GM12878 (cell line): ENCODE measurements around the gene RNF148. TPM values are rescaled to one million over a fixed set of nuclear protein-coding genes. Genes with fewer than 3 reads are reported as not detected.
A peak's percentile ranks its signal among the peaks of the same experiment; 100 is the strongest.

Experiments
- ATAC-seq: fragments of 200-7000 bp; cut with Tn5 transposase; 3 replicates; pipeline ENCODE4 v1.9.1; 2020; ENCODE audit warnings: mild to moderate bottlenecking, moderate library complexity
- BruUV-seq: library from RNA; stranded (reverse); fragments of 400-500 nt; replicated peaks from 2 replicates; lab custom pipeline; 2021; lab: Mats Ljungman, UMichigan
- CTCF ChIA-PET: fragments of 300-600 bp; sonication (Branson Sonifier 250); formaldehyde crosslinking; extraction: SDS; loops from one replicate; lab custom pipeline; 2021; ENCODE audit warnings: inconsistent platforms; lab: Yijun Ruan, JAX
- POLR2A ChIA-PET: fragments of 350-600 bp; formaldehyde crosslinking; extraction: SDS; loops from one replicate; lab custom pipeline; 2021; ENCODE audit warnings: inconsistent platforms; lab: Charles Lee
- RAD21 ChIA-PET: fragments of 300-600 bp; sonication (Branson Sonifier 250); formaldehyde crosslinking; loops from one replicate; lab custom pipeline; 2023; ENCODE audit warnings: antibody characterized with exemption; ENCODE audit not compliant: unreplicated experiment; lab: Charles Lee
- SMC1A ChIA-PET: fragments of 300-600 bp; sonication (Branson Sonifier 250); formaldehyde crosslinking; loops from one replicate; lab custom pipeline; 2023; ENCODE audit not compliant: unreplicated experiment, uncharacterized antibody; lab: Charles Lee
- DNase-seq: peaks from one replicate; pipeline ENCODE4 v3.0.0-alpha.2; 2011; ENCODE audit warnings: low read depth, low spot score
- FAIRE-seq: peaks from 3 replicates; lab custom pipeline; 2011; peaks lifted over from hg19 to GRCh38; lab: Jason Lieb, UNC
- H2AFZ ChIP-seq: 2 replicates; pipeline ENCODE4 v1.6.0; 2011; ENCODE audit warnings: low read depth, low read length, control low read depth; ENCODE audit not compliant: control insufficient read depth
- H3K27ac ChIP-seq: 2 replicates; pipeline ENCODE4 v1.5.1; 2011; ENCODE audit warnings: control low read depth; ENCODE audit not compliant: control insufficient read depth, insufficient read depth
- H3K27me3 ChIP-seq, 2 experiments: replicated peaks in 1 of 2; 2 replicates each; pipeline versions ENCODE4 v1.6.0 to v1.6.1; 2011; ENCODE audit warnings: low read length in 1 of 2; ENCODE audit not compliant: control insufficient read depth in 2 of 2, insufficient read depth in 2 of 2
- H3K36me3 ChIP-seq, 2 experiments: 2 replicates each; pipeline ENCODE4 v1.5.1; 2011; ENCODE audit warnings: low read length in 1 of 2; ENCODE audit not compliant: control insufficient read depth in 2 of 2, insufficient read depth in 2 of 2
- H3K4me1 ChIP-seq: 2 replicates; pipeline ENCODE4 v1.6.1; 2011; ENCODE audit warnings: mild to moderate bottlenecking, low read length, moderate library complexity, mixed read lengths; ENCODE audit not compliant: control insufficient read depth, insufficient read depth
- H3K4me2 ChIP-seq: 2 replicates; pipeline ENCODE4 v1.6.0; 2011; ENCODE audit warnings: control low read depth; ENCODE audit not compliant: control insufficient read depth, insufficient read depth
- H3K4me3 ChIP-seq: fragments of 200-600 bp; sonication (generic); 2 replicates; pipeline ENCODE4 v1.5.1; 2016
- H3K79me2 ChIP-seq: 2 replicates; pipeline ENCODE4 v1.6.0; 2011; ENCODE audit warnings: low read length; ENCODE audit not compliant: control insufficient read depth, insufficient read depth
- H3K9ac ChIP-seq: 2 replicates; pipeline ENCODE4 v1.8.0; 2011; ENCODE audit warnings: low read length, control low read depth, mixed read lengths; ENCODE audit not compliant: control insufficient read depth, insufficient read depth
- H3K9me3 ChIP-seq: replicated peaks from 3 replicates; pipeline ENCODE4 v1.5.1; 2011; ENCODE audit warnings: mild to moderate bottlenecking, low read length; ENCODE audit not compliant: control insufficient read depth, insufficient read depth
- H4K20me1 ChIP-seq: 2 replicates; pipeline ENCODE4 v1.6.0; 2011; ENCODE audit not compliant: control insufficient read depth, insufficient read depth
- CHD2 ChIP-seq: IDR thresholded peaks from 2 replicates; pipeline ENCODE4 v1.6.1; 2011; ENCODE audit warnings: low read depth, low read length, improper control_type of control experiment, borderline replicate concordance
- EP300 ChIP-seq, 2 experiments: fragments of 150-350 bp in 1 of 2; IDR thresholded peaks; 2 replicates each; pipeline ENCODE4 v1.6.1; 2011 to 2012; ENCODE audit warnings: low read depth in 2 of 2, low read length in 2 of 2, borderline replicate concordance in 1 of 2, improper control_type of control experiment in 1 of 2, inconsistent platforms in 1 of 2; ENCODE audit not compliant: control insufficient read depth in 1 of 2
- FOS ChIP-seq: IDR thresholded peaks from 3 replicates; pipeline ENCODE4 v1.6.1; 2011; ENCODE audit warnings: borderline replicate concordance; ENCODE audit not compliant: insufficient read length; ENCODE audit errors: extremely low read depth
- IRF4 ChIP-seq: IDR thresholded peaks from 2 replicates; pipeline ENCODE4 v1.6.1; 2011; ENCODE audit warnings: low read depth, low read length
- NFYA ChIP-seq: IDR thresholded peaks from 2 replicates; pipeline ENCODE4 v1.6.1; 2011; ENCODE audit warnings: low read depth, mild to moderate bottlenecking, low read length, improper control_type of control experiment, borderline replicate concordance
- PAX8 ChIP-seq: fragments of 450-650 bp; IDR thresholded peaks from 2 replicates; pipeline ENCODE4 v1.6.1; 2017; ENCODE audit warnings: mild to moderate bottlenecking, moderate library complexity
- POLR2A ChIP-seq: IDR thresholded peaks from 2 replicates; pipeline ENCODE4 v1.6.1; 2011; ENCODE audit warnings: low read depth, mild to moderate bottlenecking, low read length
- SMARCA5 ChIP-seq: fragments of 450-650 bp; IDR thresholded peaks from 2 replicates; pipeline ENCODE4 v1.6.1; 2017; ENCODE audit warnings: mild to moderate bottlenecking
- STAT3 ChIP-seq: IDR thresholded peaks from 2 replicates; pipeline ENCODE4 v1.6.1; 2011; ENCODE audit warnings: low read depth, low read length, improper control_type of control experiment
- SUPT20H ChIP-seq: IDR thresholded peaks from 2 replicates; pipeline ENCODE4 v1.6.1; 2011; ENCODE audit warnings: low read depth, mild to moderate bottlenecking, low read length, moderate library complexity, borderline replicate concordance; ENCODE audit not compliant: control insufficient read depth
- SUZ12 ChIP-seq: fragments of 200-600 bp; sonication (generic); IDR thresholded peaks from one replicate; pipeline ENCODE4 v1.6.1; 2018; ENCODE audit warnings: antibody characterized with exemption, mild to moderate bottlenecking; ENCODE audit not compliant: unreplicated experiment
- WRNIP1 ChIP-seq: IDR thresholded peaks from 2 replicates; pipeline ENCODE4 v1.6.1; 2011; ENCODE audit warnings: low read depth, low read length, improper control_type of control experiment, borderline replicate concordance
- ZBTB11 ChIP-seq: fragments of 450-650 bp; formaldehyde crosslinking; IDR thresholded peaks from 2 replicates; pipeline ENCODE4 v1.5.0; 2022; ENCODE audit warnings: mild to moderate bottlenecking, missing genetic modification characterization
- ZBTB33 ChIP-seq: fragments of 450-650 bp; IDR thresholded peaks from 2 replicates; pipeline ENCODE4 v1.6.1; 2017; ENCODE audit warnings: mild to moderate bottlenecking
- WGBS: methylation state at CpG from one replicate; pipeline ENCODE4 v1.1.6; 2016; ENCODE audit warnings: low lambda C conversion rate; ENCODE audit not compliant: insufficient replicate concordance, insufficient coverage; ENCODE audit errors: missing lambda C conversion rate; 5-methylcytosine and 5-hydroxymethylcytosine counted together
- in situ Hi-C: fragments of 300-500 bp; cut with MboI; formaldehyde crosslinking; loops from 9 replicates; pipeline ENCODE4 v1.14.3; 2018; ENCODE audit warnings: mixed read lengths
- intact Hi-C: fragments of 100-400 bp; cut with micrococcal nuclease; formaldehyde crosslinking; loops from one replicate; pipeline ENCODE4 v1.14.2; 2022; ENCODE audit not compliant: unreplicated experiment
- polyA plus RNA-seq, 11 experiments: library from polyadenylated mRNA; depleted of rRNA in 4 of 11; unstranded in 6 of 11; stranded (reverse) in 5 of 11; fragments of >200 nt; fragmentation: Nextera tagmentation in 4 of 11; fragmentation: Illumina TruSeq in 1 of 11; extraction: Ambion mirVana in 4 of 11; extraction: Trizol in 1 of 11; gene quantifications; 1 replicate in 1 of 11; 2 replicates in 10 of 11; pipeline versions ENCODE4 v1.2.1 to v1.2.3, GENCODE V29; 2011 to 2016; ENCODE audit warnings: inconsistent platforms in 2 of 11, missing spikeins in 2 of 11, low read depth in 1 of 11
- total RNA-seq, 4 experiments: library from RNA; depleted of rRNA in 3 of 4; stranded (reverse); fragments of >200 nt in 3 of 4; fragmentation: Illumina TruSeq in 1 of 4; extraction: Trizol in 1 of 4; gene quantifications; 2 replicates each; pipeline versions ENCODE4 v1.2.1 to v1.2.3, GENCODE V29; 2013 to 2021
- TF ChIP-seq, protein P1 (sequence below): IDR thresholded peaks from 2 replicates; pipeline ENCODE4 v1.6.1; 2012; ENCODE audit warnings: low read depth, low read length, improper control_type of control experiment
- TF ChIP-seq, protein P2 (sequence below): fragments of 450-650 bp; conservative IDR thresholded peaks from 2 replicates; pipeline ENCODE4 v1.6.1; 2017; ENCODE audit warnings: mild to moderate bottlenecking, moderate library complexity

Gene RNF148
- total and polyA plus RNA-seq, 10 of the 15 experiments (the other 5 are each of a cell fraction or from before 2014, with no cell fraction given) = 0.06 to 0.22 (median 0.17) TPM; not detected in 7

- Histone ChIP-seq H3K4me3 (no peak overlapping the region), H2AFZ (no peak overlapping the region), H4K20me1 (no peaks in the 10 kb centered on the region), H3K4me2 (no peak overlapping the region), H3K9me3 (no peaks in the 10 kb centered on the region), H3K36me3 (no peaks in the 10 kb centered on the region)
- POLR2A ChIA-PET = interaction anchor here (0.7 to 1.6 kb wide), 7 partner anchors 13 to 1103 kb away, joined by 3 to 9 read pairs (median 4); no protein-coding TSS in a partner anchor
- no TSS peak for BruUV-seq
- TF ChIP-seq FOS (no peak), ZBTB33 (no peak), EP300 (IDR thresholded peaks at IDR 0.05; ENCODE audit: borderline replicate concordance in 1 of 2, control insufficient read depth in 1 of 2, low read depth in 2 of 2, low read length in 2 of 2) (no peak), CHD2 (no peak), STAT3 (no peak), SMARCA5 (no peak), POLR2A (no peak), ZBTB11 (CRISPR knock-in tag) (no peak), PAX8 (no peak), NFYA (no peak), WRNIP1 (no peak), SUZ12 (no peak), IRF4 (no peak), SUPT20H (no peak)
- TF ChIP-seq, protein P1, sequence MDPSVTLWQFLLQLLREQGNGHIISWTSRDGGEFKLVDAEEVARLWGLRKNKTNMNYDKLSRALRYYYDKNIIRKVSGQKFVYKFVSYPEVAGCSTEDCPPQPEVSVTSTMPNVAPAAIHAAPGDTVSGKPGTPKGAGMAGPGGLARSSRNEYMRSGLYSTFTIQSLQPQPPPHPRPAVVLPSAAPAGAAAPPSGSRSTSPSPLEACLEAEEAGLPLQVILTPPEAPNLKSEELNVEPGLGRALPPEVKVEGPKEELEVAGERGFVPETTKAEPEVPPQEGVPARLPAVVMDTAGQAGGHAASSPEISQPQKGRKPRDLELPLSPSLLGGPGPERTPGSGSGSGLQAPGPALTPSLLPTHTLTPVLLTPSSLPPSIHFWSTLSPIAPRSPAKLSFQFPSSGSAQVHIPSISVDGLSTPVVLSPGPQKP = no peak
- TF ChIP-seq, protein P2, sequence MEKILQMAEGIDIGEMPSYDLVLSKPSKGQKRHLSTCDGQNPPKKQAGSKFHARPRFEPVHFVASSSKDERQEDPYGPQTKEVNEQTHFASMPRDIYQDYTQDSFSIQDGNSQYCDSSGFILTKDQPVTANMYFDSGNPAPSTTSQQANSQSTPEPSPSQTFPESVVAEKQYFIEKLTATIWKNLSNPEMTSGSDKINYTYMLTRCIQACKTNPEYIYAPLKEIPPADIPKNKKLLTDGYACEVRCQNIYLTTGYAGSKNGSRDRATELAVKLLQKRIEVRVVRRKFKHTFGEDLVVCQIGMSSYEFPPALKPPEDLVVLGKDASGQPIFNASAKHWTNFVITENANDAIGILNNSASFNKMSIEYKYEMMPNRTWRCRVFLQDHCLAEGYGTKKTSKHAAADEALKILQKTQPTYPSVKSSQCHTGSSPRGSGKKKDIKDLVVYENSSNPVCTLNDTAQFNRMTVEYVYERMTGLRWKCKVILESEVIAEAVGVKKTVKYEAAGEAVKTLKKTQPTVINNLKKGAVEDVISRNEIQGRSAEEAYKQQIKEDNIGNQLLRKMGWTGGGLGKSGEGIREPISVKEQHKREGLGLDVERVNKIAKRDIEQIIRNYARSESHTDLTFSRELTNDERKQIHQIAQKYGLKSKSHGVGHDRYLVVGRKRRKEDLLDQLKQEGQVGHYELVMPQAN = no peak
- TF ChIP-seq, all 136 proteins: peak for 0
- intact Hi-C loops (no loop called here), in situ Hi-C loops (no loop called here)
- ATAC-seq (peak; percentile 54), FAIRE-seq (no peak), DNase-seq (no peak)
- 3% methylated on average over 2 of the region's 2 CpGs for WGBS
- H3K79me2 ChIP-seq = no peaks in the 10 kb centered on the region
- no peak overlapping the region for H3K27ac ChIP-seq
- H3K27me3 ChIP-seq = no peaks in the 10 kb centered on the region
- ChIA-PET RAD21 (interaction anchor here (0.7 to 5.7 kb wide), 4 partner anchors 19 to 63 kb away, joined by 3 to 36 read pairs (median 4); no protein-coding TSS in a partner anchor), SMC1A (interaction anchor here (0.7 to 3.7 kb wide), 5 partner anchors 10 to 63 kb away, joined by 3 to 30 read pairs (median 7); no protein-coding TSS in a partner anchor), CTCF (interaction anchor here (0.5 to 1.2 kb wide), 4 partner anchors 9 to 1074 kb away, joined by 3 to 5 read pairs (median 3); no protein-coding TSS in a partner anchor)
- H3K9ac ChIP-seq = no peak overlapping the region
- H3K4me1 ChIP-seq = no peaks in the 10 kb centered on the region
Observed at GRCh38 chr7:122663733-122664132, 39.0 kb downstream of the RNF148 start.
